GM21737 (cell line): ENCODE data around the gene LSM6.

Experiments
- ATAC-seq: cut with Tn5 transposase; IDR thresholded peaks from one replicate; pipeline ENCODE4 v1.9.1; 2021; ENCODE audit warnings: mild to moderate bottlenecking, moderate library complexity; ENCODE audit not compliant: unreplicated experiment

The LSM6 gene

DNA sequence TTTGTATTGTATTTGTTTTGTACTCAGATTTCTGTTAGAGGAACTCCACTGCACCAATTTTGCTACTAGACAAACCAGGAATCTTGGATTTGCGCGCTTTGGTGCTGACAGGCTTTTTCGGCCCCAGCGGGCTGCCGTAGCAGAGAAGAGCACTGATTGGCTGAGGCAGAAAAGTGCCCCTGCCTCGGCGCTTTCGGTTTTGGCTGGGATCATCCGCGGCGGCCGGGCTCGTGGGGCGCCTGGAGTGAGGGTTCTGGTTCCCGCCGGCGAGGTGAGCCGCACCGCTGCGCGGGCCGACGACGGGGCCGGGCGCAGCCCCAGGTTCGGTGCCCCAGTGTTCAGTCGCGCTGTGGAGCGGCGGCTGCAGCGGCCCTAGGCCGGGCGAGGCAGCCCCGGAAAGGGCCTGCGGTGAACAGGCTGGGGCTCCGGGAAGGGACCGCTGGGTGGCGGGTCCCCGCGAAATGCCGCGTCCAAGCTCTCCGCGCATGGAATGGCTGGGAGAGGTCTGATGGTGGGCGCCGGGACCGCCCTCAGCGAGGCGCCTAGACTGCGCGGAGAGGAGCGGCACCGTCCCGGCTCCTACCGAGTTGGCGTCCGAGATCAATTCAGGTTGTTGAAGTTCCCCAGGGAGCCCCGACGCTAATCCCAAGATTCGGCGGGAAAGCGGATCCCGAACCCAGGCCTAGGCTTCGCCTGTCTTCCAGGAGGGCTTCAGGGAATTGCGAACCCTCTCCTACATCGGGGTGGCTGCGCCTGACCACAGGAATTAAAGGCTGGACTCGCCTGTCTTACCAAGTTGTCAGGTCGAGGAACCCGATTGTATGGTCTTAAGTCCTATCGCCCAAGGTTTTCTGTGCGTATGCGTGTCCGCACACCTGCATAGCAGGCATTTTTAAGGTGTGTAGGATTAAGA is at the start of gene LSM6:
LSM6 (plus strand) TSS at position 178 of the 913 bp plus-strand sequence. CDS start 7,204 bp downstream, outside the sequence.
- ATAC-seq, result peak; percentile 92

DNA sequence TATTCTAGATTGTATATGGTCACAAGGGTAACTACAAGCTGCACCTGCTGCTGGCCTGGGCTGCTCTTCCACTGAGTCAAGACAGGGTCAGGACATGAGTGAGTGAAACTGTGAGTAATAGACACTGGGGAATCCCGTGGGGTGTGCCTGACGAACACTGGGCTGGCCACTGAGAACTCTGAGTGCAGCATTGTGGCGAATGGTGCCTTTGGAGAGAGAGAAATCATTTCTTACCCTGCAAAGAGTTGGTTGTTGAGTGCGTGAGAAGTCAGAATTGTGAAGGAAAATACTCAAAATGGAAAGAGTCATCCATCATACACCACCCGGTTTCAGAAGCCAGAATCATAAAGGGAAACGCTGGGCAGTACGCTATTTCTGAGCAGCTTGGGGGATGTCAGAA is 43.1 kb upstream of the LSM6 start:
- ATAC-seq, result peak; percentile 94

DNA sequence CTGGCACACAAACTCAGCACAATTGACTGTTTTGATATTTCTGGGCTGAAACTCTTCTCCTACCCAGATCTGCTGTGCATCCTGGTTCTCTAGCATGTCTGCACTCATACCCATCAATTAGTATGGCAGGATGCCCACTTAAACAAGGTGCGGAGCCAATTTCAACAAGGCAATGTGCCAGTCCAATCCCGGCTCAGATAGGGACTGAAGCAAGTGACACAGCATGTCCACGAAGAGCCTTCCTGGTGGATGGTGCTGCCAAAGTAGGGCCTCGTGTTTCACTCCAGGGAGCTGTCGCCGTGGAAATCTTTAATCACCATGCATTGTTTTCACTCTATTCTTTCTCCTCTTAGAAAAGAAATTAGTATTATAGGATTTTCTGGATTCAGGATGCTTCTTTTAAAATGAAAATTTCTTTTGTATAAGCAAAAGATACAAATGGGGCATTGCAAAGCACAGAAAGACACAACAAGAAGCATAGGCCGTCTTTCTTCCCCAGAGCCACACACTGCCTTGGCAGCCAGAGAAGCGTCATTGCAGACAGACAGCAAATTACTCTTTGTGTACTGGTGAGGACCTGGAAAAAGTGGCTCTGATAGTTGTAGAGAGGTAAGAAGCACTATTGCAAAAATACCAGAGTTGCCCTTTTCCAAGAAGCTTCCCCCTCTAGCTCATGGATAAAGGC is 40.6 kb upstream of the LSM6 start:
- ATAC-seq, result no peak

DNA sequence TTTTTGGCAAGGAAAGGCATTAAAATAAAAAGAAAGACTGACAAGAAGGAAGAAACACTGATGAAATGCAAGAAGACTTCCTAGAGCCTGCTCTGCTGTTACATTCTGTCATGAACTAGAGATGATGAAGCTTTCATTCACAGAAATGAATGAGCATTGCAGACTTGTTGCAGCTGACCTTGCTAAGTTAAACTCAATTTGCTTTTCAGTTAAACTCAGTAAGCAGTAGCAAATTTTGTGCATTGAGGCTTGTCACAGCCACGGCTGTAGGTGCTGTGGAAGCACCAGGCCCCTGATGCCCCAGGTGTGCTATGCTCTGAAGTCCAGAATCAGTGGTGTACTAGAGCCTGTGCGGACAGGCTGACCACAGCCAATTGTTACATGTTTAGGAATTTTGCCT is 39.6 kb upstream of the LSM6 start:
- no peak for ATAC-seq

DNA sequence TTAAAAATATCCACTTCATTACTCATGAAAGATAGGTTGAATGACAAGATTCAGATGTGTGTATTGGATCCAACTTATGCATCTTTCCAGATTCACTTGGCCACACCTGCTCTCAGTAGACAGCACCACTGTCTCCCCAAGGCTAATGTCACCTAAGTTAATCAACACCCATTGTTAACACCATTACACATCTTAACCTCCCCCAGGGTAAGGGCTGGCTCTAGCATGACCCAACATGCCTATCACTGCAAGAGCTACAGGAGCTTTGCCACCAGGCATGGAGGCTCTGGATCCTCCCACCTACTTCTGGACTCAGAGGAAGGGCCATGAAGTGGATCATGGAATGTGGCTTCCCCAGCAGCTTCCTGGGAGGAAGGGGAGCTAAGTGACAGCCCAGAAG is 32.8 kb upstream of the LSM6 start:
- no peak for ATAC-seq

DNA sequence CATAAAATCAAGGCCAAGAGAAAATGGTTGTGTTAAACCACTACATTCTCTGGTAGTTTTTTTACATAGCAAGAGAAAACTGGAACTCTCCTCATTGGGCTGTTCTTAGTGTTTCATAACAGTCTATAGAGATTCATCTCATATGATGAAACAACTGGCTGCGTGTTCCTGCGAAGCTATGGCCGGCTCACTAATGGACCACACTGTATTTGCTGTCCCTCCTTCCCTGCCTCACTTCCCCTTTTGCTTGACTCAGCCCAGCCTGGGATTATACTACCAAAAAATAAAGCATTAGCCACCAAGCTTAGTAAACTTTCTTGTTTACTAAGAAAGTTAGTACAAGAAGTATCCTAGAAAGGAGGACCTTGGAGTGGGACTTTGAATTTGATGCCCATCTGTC is 31.6 kb upstream of the LSM6 start:
- ATAC-seq, result no peak

DNA sequence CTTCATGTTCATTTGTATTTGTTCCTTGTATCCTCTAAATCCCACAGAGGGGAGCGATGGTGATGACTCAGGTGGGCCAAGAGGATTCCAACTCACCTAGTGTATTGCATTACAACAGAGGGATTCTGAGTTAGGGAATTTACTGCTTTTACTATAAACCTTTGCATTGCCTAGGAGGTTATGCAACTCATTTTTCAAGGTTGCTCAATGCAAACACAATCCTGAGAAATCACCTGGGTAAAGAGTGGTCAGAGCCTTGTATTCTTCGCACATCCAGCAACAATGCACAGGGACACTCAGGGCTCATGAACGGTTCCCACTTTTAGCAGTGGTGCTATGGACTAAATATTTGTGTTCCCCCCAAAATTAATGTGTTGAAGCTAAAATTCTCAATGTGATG is 28.6 kb upstream of the LSM6 start:
- no peak for ATAC-seq

DNA sequence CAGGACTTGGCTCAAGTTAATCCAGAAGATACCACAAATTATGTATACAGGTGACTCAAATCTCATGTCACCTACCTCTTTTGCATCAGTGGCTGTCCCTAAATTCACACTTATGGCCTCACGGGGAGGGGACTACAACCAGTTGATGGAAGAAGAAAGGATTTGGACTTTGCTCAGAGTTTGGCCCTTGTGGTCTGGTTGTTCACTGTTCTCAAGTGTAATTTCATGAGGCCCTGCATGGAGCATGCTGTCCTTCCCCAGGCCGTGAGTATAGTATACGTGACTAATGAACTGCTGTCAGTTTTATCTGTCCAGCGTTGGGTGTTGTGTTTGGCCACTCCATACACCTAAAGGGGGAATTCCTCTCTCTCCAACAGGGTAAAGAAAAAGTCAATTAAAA is 27.5 kb upstream of the LSM6 start:
- no peak for ATAC-seq

DNA sequence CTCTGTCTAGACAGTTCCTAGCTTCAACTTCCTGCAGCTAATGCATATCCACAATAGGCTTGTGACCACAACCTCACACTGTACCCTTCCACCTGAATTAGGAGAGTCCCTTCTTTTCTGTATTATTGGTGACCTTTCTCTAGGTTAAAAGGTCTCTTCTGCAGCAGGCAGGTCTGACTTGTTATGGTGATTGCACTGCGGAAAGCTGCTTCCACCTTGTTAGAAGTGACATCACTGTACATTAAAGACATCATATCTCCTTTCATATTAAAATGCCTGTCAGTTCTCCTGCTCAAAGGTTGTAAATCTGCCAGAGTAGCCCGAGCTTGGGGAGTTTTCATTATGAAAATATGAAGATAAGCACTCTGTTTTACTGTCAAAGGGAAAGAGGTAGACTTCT is 21.5 kb upstream of the LSM6 start:
- no peak for ATAC-seq

DNA sequence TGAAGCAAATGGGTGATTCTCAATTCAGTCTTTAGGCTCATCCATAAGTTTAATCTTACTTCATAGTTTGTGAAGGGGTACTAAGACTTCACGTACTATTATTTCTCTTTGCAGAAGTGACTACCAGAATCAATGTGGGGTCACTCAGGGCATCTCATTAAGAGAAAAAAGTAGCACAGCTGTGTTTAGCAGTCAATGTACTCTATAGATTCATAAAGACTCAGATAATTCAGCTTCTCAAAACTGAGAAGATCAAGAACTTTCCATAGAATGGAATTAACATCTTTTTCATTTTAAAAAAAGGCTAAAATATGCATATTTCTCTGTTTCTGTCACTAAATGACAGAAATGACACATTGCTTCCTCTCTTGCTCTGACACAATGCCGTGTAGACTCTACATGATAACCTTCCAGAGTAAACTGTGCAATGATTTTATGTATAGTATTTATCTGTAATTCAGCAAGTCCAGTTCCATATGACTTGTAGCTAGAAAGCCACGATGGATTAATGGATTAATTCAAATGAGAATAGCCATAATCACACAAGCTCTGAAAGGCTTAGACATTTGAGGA is 20.3 kb upstream of the LSM6 start:
- no peak for ATAC-seq

DNA sequence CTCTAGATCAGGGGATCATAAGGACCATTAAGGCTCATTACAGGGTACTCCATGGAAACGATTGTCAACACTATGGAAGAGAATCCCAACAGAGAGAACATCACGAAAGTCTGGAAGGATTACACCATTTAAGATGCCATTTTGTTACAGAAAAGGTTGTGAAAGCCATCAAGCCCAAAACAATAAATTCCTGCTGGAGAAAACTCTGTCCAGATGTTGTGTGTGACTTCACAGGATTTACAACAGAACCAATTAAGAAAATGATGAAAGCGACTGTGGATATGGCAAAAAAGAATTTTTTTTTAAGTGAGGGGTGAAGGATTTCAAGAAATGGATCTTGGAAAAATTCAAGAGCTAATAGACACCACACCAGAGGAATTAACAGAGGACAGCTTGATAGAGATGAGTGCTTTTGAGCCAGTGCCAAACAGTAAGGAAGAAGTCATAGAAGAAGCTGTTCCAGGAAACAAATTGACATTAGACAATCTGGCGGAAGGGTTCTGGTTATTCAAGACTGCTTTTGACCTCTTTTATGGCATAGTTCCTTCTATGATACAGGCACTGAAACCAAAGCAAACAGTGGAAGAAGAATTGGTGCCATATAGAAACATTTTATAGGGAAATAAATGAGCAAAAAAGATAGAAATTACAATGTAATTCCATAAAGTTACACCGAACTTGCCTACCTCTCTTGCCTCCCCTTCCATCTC is 17.3 kb upstream of the LSM6 start:
- ATAC-seq, result no peak

DNA sequence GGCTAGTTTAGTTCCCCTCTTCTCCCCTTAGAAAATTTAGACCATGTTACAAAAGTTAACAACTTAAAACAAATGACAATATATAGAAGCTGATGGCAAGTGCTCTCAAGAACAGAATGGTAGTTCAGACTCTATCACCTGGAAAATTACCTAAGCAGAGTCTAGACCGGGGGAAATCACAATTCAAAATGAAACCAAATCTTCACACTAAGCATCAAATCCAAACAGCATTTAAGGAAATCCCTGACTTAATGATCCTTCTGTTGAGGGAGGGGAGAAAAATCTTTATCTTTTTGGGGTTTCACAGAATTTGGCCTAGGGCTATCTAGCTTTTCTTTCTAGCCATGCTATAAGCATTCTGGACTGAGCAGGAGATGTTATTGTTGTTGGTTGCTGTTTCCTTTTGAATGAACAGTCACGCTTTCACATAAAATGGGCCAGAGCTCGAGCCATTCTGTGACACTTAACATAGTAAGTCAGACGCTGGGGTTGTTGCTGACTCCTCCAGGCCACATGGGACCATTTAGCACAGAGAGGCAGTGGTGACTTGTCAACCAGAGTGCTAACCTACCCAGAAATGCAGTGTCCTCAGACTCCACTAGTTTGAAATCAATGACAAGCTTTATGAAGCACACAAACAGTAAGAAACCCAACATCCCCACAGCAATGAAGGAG is 16.0 kb upstream of the LSM6 start:
- peak; percentile 80 for ATAC-seq

DNA sequence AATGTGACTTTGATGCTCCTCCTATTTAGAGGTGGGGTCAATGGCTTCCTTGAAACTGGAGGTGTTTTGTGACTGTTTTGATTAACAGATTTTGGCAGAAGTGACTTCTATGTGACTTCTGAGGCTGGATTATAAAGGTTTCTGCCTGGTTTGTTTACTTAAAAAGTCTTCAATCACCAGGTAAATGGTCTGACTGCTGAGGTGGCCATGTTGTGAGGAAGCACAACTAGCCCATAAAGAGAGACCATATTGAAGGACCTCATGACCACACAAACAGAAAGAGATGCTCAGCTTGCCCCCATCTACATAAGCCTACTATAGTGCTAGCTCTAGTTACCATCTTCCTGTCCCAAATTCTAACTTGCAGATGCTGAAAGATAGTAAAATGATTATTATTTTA is 14.3 kb upstream of the LSM6 start:
- ATAC-seq, result no peak

DNA sequence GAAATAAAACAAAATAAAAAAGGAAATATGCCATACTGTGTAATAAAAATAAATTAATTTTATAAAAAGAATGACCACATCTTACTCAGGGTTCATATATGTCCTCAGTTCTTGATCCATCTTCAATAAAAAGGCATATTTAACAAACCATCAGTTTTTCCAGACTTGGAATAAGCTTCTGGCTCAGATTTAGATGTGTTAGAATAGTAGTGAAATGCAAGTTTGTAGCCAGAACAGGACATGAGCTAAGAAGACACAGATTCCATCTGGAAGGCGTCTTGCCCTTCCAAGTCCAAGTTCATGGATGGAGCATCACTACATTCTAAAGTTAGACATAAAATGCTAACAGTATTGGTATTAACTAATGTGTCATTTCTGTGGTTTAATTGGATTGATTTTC is 10.3 kb upstream of the LSM6 start:
- ATAC-seq, result no peak

DNA sequence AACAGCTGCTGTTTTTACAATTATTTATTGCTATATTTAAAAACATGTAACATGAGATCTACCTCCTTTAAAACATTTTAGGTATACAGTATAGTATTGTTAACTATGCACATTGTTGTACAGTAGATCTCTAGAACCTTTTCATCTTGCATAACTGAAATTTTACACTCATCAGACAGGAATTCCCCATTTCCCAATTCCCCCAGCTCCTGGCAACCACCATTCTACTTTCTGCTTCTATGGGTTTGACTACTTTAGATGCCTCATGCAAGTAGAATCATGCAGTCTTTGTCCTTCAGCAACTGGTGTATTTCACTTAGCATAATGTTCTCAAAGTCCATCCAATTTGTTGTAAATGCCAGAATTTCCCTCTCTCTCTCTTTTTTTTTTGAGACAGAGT is 9.7 kb upstream of the LSM6 start:
- no peak for ATAC-seq

DNA sequence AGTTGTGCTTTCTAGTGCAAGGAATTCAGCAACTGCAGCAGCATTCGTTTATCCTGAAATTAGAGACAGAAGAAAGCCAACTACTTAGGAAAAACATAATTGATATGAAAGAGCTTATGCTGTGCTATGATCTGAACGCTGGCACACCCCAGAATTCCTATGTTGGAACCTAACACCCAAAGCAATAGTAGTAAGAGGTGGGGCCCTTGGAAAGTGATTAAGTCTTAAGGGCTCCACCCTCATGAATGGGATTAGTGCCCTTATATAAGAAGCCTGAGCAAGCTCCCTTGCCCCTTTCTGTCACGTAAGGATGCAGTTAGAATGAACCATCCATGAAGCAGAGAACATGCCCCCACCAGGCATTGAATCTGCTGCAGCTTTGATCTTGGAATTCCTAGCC is 5.4 kb upstream of the LSM6 start:
- ATAC-seq, result no peak

DNA sequence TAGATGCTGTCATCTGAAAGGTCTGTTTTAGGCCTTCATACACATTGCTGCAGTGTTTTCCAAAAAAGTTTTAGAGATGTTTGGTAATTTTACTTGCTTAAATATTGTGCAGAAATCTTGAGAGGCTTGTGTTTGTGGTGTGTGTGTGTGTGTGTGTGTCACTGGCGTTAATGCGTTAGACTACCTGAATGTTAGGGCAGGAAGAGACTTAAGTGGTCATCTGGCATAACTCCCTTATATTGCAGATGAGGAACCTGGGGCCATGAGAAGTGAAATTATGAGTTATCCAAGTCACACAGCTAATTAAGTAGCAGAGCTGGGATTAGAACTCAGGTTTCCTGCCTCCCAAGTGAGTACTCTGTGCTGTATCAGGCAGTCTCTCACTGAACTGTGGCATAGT is 1.4 kb downstream of the LSM6 start:
- no peak for ATAC-seq

DNA sequence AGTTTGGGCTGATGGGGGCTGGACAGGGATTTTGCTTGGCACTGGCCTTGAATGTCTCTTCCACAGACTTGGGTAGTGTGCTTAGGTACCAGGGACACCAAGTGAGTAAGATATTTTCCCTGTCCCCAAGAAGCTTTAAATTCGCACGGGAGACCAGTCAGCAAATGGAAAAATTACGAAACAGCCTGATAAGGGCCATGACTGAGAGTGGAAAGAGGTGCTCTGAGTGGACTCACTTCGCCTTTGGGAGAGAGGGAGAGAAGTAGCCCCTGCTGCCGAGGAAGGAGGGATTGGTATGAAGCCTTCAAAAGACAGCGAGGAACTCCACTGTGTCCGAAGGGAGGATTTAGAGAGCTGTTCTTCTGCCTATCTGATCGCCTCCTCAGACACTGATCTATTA is 2.6 kb downstream of the LSM6 start:
- no peak for ATAC-seq

DNA sequence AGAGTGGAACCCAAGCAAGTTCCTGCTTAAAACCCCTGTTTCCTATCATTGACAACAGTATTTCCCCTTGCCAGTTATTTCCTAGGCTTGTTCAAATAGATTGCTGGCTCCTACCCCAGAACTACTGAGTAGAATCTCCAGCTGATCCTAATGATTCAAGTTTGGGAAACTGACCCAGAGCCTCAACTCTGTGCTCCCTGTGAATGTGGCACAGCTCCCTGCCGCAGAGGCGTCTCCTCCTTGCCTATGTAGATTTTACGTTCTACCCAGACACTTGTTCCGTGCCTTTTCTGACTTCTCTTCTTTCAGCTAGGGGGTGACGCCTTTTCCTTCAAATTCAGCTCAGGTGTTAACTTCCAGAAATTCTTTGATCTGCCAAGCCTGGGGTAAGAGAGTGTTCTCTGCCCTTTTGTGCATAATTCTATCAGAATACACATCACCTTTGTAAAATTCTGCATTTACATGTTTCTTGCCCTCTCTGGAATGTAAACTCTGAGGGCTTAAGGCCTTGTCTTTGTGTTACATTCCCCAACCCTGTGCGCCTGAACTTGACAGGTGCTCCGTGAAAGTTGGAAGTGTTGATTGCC is 4.4 kb downstream of the LSM6 start:
- ATAC-seq, result no peak

DNA sequence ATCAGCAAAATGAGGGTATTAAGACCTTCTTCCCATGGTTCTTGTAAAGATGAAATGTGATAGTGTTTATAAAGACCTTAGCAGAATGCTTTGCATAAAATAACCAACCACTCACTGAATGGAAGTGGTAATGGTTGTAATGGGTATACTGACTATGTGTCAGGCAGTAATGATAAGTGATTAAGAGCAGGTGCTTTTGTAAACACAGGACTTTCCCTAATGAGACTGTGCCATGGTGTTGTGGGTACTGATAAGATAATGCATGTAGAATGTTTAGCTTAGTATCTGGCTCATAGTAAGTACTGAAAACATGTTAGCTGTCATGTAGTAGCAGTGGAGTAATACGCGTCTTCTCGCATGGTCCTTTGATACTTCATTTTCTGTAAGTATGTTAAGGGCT is 6.9 kb downstream of the LSM6 start:
- ATAC-seq, result no peak
